H7 (cell line): ENCODE measurements around the gene ABHD14A. TPM values are rescaled to one million over a fixed set of nuclear protein-coding genes. Genes with fewer than 3 reads are reported as not detected.

Experiments used
- DNase-seq: peaks from one replicate; pipeline ENCODE4 v3.0.0; 2012
- H3K27me3 ChIP-seq: 2 replicates; pipeline ENCODE4 v1.6.0; 2011; ENCODE audit warnings: mild to moderate bottlenecking, low read length; ENCODE audit not compliant: control insufficient read depth, insufficient read depth
- H3K36me3 ChIP-seq: replicated peaks from 2 replicates; pipeline ENCODE4 v1.5.1; 2011; ENCODE audit warnings: low read length; ENCODE audit not compliant: control insufficient read depth, insufficient read depth
- H3K4me3 ChIP-seq: 2 replicates; pipeline ENCODE4 v1.5.1; 2011; ENCODE audit warnings: low read depth, mild to moderate bottlenecking, control low read depth, low read length, moderate library complexity; ENCODE audit not compliant: insufficient read depth
- total RNA-seq: library from RNA; depleted of rRNA; stranded (reverse); fragments of >200 nt; shearing (Covaris generic); gene quantifications from 2 replicates; pipeline ENCODE4 v1.2.3, GENCODE V29; 2014

ABHD14A gene
- total RNA-seq, 1 experiment from 2014 or later = 7.7 TPM

- Histone ChIP-seq H3K27me3 (no peaks in the 10 kb centered on the region), H3K4me3 (no peak overlapping the region), H3K36me3 (peaks cover 2% of the 10 kb centered on the region)
- no peak for DNase-seq
Measured at GRCh38 chr3:51999846-52000245, 25.0 kb downstream of the ABHD14A start.

GRCh38 chr3:52001443-52001974 lies 26.6 kb downstream of the ABHD14A start:
- no peak overlapping the region for H3K4me3 ChIP-seq
- H3K36me3 ChIP-seq = no peaks in the 10 kb centered on the region
- DNase-seq = peak; percentile 98
- H3K27me3 ChIP-seq = no peaks in the 10 kb centered on the region

- H3K27me3 ChIP-seq = no peaks in the 10 kb centered on the region
- peak; percentile 79 for DNase-seq
- no peaks in the 10 kb centered on the region for H3K36me3 ChIP-seq
- H3K4me3 ChIP-seq = no peak overlapping the region
Measured at GRCh38 chr3:52002748-52003147, 27.9 kb downstream of the ABHD14A start.

GRCh38 chr3:52004163-52004787 lies 29.4 kb downstream of the ABHD14A start:
- Histone ChIP-seq H3K4me3 (no peak overlapping the region), H3K36me3 (no peaks in the 10 kb centered on the region), H3K27me3 (no peaks in the 10 kb centered on the region)
- peak; percentile 90 for DNase-seq

GRCh38 chr3:52004906-52005395 lies 30.1 kb downstream of the ABHD14A start:
- Histone ChIP-seq H3K4me3 (no peak overlapping the region), H3K36me3 (no peaks in the 10 kb centered on the region), H3K27me3 (no peaks in the 10 kb centered on the region)
- no peak for DNase-seq

GRCh38 chr3:52005571-52005986 lies 30.7 kb downstream of the ABHD14A start:
- Histone ChIP-seq H3K4me3 (no peak overlapping the region), H3K27me3 (no peaks in the 10 kb centered on the region), H3K36me3 (no peaks in the 10 kb centered on the region)
- peak; percentile 94 for DNase-seq

- peak; percentile 71 for DNase-seq
- Histone ChIP-seq H3K27me3 (no peaks in the 10 kb centered on the region), H3K36me3 (no peaks in the 10 kb centered on the region), H3K4me3 (no peak overlapping the region)
Measured at GRCh38 chr3:52006017-52006819, 31.4 kb downstream of the ABHD14A start.

GRCh38 chr3:52006820-52007133 lies 31.9 kb downstream of the ABHD14A start:
- H3K27me3 ChIP-seq = no peaks in the 10 kb centered on the region
- no peak overlapping the region for H3K4me3 ChIP-seq
- H3K36me3 ChIP-seq = no peaks in the 10 kb centered on the region
- no peak for DNase-seq

GRCh38 chr3:52007291-52007690 lies 32.4 kb downstream of the ABHD14A start:
- Histone ChIP-seq H3K36me3 (no peaks in the 10 kb centered on the region), H3K27me3 (no peaks in the 10 kb centered on the region), H3K4me3 (no peak overlapping the region)
- DNase-seq = no peak

GRCh38 chr3:52010431-52010830 lies 35.6 kb downstream of the ABHD14A start:
- no peaks in the 10 kb centered on the region; the same call in 1 of the 2 replicates for H3K27me3 ChIP-seq
- no peak overlapping the region for H3K4me3 ChIP-seq
- DNase-seq = no peak
- H3K36me3 ChIP-seq = no peaks in the 10 kb centered on the region

- Histone ChIP-seq H3K36me3 (no peaks in the 10 kb centered on the region), H3K27me3 (no peaks in the 10 kb centered on the region; the same call in 1 of the 2 replicates), H3K4me3 (no peak overlapping the region)
- DNase-seq = no peak
Measured at GRCh38 chr3:52012699-52013098, 37.8 kb downstream of the ABHD14A start.

- H3K4me3 ChIP-seq = no peak overlapping the region
- no peaks in the 10 kb centered on the region for H3K36me3 ChIP-seq
- H3K27me3 ChIP-seq = no peaks in the 10 kb centered on the region; the same call in 1 of the 2 replicates
- DNase-seq = no peak
Measured at GRCh38 chr3:52013802-52014598, 39.1 kb downstream of the ABHD14A start.

GRCh38 chr3:52014613-52015012 lies 39.7 kb downstream of the ABHD14A start:
- H3K4me3 ChIP-seq = no peak overlapping the region
- H3K27me3 ChIP-seq = no peaks in the 10 kb centered on the region; the same call in 1 of the 2 replicates
- peak; percentile 90 for DNase-seq
- no peaks in the 10 kb centered on the region for H3K36me3 ChIP-seq

GRCh38 chr3:52015438-52016228 lies 40.8 kb downstream of the ABHD14A start:
- DNase-seq = no peak
- Histone ChIP-seq H3K4me3 (no peak overlapping the region), H3K36me3 (no peaks in the 10 kb centered on the region), H3K27me3 (no peaks in the 10 kb centered on the region; the same call in 1 of the 2 replicates)
